Stimulated activated CD4-positive, alpha-beta T cell treated with anti-CD3 and anti-CD28 coated beads, Interleukin-4, amount 100 ng/mL, for 1 hour (primary cell): ENCODE data around the gene ZNF236.

Source experiments
- DNase-seq: peaks from one replicate; pipeline ENCODE4 v3.0.0-alpha.2; 2020

ZNF236 gene

DNA sequence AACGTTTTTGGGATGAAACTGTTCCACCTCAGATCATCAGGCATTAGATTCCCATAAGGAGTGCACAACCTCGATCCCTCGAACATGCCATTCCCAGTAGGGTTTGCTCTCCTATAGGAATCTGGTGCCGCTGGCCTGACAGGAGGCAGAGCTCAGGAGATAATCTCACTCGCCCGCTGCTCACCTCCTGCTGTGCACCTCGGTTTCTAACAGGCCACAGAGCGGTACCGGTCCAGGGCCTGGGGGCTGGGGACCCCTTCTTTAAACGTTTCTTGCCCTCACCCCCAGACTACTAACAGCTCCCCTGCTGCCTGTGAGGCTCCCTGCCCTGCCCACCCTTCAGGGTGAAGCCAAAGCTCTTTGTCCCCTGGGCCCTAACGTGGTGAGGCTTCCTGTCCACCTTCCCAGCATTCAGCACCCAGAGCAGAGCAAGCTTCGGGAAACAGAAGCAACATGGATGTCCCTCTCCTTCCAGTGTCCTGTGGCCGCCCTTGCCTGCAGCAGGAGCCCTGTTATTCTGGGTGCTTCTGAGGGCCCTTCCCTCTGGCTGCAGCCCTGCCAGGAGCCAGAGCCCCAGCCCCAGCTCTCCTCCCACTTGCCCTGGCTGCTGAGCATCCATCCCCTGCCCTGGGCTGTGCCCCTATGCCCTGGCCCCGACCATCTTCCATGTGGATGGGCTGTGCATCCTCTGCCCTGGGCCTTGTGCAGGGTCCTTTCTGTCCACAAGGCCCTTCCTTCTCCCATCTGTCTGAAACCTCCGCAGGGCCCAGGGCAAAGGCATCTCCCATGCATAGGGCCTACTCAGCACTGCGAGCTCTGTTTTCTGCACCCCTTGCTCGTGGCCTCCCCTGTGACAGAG, 170.1 kb downstream of the ZNF236 start:
- no peak for DNase-seq

DNA sequence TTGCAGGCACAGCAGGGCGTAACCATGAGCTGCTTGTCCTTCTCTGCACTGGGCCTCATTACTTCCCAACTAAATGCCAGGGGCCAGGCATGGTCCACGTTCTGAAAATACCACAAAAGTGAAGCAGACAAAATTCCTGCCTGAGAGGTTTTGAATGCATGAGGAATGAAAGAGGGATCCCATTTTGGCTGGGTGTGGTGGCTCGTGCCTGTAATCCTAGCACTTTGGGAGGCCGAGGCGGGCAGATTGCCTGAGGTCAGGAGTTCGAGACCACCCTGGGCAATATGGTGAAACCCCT, 170.7 kb downstream of the ZNF236 start:
- DNase-seq: no peak

- DNase-seq: no peak
These were observed 171.2 kb downstream of the ZNF236 start for GRCh38 chr18:76993573-76993972.

DNA sequence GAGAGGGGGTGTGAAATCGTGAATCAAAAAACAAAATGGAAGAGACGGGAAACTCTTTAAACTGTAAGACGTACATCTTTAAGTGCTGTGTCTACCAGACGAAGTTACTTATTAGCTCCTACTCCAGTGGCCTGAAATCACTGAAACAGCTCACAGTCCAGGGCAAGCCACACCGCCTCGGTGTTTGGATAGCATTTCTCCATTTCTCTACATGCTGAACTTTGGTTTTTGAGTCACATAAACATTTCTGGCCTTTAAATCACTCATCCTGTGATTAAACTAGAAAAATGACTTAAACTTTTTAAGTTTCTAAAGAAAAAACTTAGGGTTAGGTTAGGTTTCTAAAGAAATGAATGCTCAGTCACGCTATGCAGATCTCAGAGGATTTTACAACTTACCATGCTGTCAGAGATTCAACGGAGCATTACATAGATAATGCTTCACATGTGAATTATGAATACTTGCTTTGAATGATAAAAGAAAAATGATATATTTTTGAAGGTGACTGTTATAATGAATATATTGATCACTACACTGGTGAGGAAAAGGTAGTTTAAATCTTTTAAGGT, 171.8 kb downstream of the ZNF236 start:
- no peak for DNase-seq

GRCh38 chr18:76995896-76996295, 173.5 kb downstream of the ZNF236 start:
- no peak for DNase-seq

DNA sequence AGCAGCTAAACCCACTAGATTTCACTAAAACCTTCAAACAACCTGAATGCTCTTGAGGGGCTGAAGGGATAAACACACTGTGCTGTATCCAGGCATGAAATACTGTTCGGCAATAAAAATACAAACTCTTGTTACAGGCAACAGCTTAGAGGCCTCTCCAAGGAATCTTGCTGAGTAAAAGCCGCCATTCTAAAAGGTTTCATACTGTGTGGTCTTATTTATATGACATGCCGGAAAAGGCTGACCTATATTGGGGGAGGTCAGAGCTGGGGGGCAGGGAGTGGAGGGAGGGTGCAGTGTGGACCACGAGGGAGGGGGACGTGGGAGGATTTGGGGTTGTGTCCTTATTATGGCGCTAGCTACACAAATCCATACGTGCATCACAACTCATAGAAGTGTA, 174.1 kb downstream of the ZNF236 start:
- DNase-seq: no peak

GRCh38 chr18:76997951-76998808, 175.8 kb downstream of the ZNF236 start:
- no peak for DNase-seq

GRCh38 chr18:76999077-76999476, 176.7 kb downstream of the ZNF236 start:
- no peak for DNase-seq

DNA sequence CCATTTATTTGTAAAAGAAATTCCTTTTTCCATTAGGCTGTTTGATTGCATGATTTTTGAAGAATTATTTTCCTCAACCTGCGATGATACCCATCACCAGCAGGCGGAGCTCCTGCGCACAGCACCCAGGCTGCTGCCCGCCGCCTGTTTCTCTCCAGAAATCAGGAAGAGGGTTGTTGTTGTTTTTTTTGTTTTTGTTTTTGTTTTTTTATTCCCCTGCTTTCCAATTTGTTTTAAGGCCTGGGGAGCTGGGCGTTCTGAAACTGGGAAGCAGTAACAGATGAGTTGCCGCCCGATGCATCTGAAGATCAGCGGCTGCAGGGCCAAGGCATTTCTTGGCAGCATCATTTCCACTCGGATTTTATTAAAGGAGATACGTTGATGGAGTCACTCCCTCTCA, 178.2 kb downstream of the ZNF236 start:
- DNase-seq: peak; percentile 52

DNA sequence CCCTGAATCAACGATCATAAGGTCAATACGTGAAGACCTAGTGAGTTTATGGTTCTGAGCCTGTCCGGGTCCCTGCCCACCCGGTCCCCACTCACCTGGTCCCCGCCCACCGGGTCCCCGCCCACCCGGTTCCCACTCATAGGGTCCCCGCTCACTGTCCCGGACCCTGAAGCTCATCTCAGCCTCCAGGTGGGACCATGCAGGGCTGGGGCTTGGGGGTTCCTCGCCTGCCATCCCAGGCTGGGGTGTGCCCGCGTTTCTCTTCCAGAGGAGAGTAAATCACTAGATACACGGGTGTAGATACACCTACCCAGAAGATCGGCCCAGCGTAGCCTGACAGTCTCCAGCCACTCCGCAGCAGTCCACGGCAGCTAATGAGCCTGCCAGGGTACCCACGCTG, 178.7 kb downstream of the ZNF236 start:
- no peak for DNase-seq

DNA sequence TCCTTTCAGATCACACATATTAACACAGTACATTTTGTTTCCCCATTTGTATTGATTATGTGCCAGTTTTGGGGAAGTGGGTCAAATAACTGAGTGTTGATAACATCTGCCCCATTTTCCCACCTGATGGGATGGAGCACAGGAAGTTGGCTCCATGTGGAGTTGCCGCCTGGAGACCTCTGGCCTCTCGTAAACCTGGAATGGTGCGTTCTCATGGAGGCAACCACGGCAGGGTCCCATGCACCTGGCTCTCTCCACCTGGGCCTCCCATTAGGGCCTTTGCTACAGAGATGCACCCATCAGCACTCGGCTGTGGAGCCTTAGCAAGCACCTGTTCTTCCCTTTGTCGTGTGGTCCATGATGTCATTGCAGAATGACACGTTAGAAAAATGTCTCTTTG, 179.6 kb downstream of the ZNF236 start:
- DNase-seq: no peak

GRCh38 chr18:77002496-77002895, 180.1 kb downstream of the ZNF236 start:
- no peak for DNase-seq

- DNase-seq: no peak
These were observed 181.0 kb downstream of the ZNF236 start for GRCh38 chr18:77003316-77003715.

- DNase-seq: no peak
These were observed 182.4 kb downstream of the ZNF236 start for GRCh38 chr18:77004555-77005380.

- no peak for DNase-seq
These were observed 183.4 kb downstream of the ZNF236 start for GRCh38 chr18:77005651-77006195.

DNA sequence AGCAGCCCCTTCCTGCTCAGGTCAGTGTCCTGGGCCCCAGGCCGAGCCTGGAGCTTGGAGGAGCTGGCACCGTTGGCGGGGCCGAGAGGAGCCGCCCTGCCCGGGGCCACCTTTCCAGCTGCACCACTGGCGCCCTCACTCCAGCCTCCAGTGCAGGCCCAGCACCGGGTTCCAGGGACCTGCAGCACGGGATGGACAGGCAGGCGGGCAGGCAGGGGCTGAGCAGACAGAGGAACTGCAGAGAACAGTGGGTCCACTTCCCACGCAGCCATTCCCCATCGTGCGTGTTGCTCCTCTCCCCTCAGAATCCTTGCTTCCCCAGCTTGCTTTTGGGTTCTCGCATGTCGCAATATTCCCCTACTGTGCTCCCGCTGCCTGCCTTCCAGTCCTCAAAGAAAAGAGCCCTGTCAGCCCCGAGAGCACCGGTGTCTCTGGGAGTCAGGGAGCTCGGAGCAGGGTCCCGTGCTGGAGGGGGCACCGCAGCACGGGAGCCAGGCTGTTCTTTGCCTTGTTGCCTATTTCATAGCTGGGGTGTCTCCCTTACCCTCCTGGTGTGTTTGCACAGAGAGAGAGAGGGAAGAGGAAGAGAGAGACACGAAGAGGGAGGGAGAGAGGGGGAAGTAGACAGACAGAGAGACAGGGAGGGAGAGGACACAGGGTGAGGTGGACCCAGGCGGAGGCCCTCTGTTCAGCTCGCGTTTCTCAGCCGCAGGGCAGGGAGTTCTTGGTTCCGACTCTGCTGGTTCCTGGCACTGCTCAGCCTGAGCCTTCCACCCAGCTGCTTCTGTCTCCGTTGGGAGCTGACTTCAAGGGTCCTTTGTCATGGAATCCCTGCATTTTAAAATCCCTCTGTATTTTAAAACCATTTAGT, 184.2 kb downstream of the ZNF236 start:
- DNase-seq: no peak

- no peak for DNase-seq
These were observed 184.9 kb downstream of the ZNF236 start for GRCh38 chr18:77007251-77007650.

GRCh38 chr18:77008006-77008405, 185.6 kb downstream of the ZNF236 start:
- no peak for DNase-seq

GRCh38 chr18:77008576-77009315, 186.4 kb downstream of the ZNF236 start:
- DNase-seq: no peak

DNA sequence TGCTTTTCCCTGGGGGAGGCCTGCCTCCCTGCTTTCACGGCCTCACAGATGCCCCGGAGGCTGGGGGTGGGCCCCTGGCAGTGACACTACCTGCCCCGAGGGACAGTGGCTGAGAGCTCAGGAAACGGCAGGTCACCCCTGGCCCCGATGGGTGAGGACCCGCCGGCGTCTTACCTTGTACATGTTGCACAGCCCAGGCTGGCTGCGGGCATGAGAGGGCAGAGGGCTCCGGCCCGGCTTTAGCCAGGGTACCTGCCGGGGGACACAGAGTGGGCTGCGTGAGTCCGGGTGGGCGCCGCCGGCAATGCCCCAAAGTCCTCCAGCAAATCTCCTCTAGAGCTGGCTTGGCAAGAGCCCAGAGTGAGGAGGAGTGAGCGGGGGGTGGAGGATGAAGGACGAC, 187.3 kb downstream of the ZNF236 start:
- DNase-seq: no peak

DNA sequence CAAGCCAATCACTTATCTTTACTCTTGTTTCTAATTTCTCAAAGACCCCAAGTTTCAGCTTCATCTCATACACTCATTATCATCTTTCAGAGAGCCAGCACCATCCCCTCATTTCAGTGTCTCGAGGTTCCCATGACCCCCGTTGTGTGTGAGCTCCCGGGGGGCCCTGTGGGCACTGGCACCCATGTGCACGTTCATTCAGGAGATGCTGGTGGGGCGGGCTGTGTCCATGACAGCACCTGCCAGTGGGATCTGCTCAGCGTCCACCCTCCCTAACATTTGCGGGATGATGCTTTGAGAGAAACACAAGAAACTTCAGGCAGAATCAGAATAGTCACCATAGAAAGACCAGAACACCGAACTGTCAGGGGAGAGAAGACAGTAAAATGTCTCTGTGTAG, 189.8 kb downstream of the ZNF236 start:
- DNase-seq: no peak
